HEK293 (cell line): Measurements from ENCODE around the gene MAML3.

Experiments used
- GLI4 ChIP-seq: fragments of 450-650 bp; formaldehyde crosslinking; IDR thresholded peaks from 2 replicates; pipeline ENCODE4 v1.5.1; 2016; ENCODE audit warnings: missing biosample characterization, missing genetic modification characterization
- GLIS1 ChIP-seq: fragments of 450-650 bp; formaldehyde crosslinking; IDR thresholded peaks from 2 replicates; pipeline ENCODE4 v1.5.1; 2016; ENCODE audit warnings: missing biosample characterization, missing genetic modification characterization
- REPIN1 ChIP-seq: fragments of 450-650 bp; formaldehyde crosslinking; IDR thresholded peaks from 2 replicates; pipeline ENCODE4 v1.5.1; 2017; ENCODE audit warnings: missing biosample characterization, missing genetic modification characterization, low read depth
- SP7 ChIP-seq: fragments of 450-650 bp; formaldehyde crosslinking; IDR thresholded peaks from 2 replicates; pipeline ENCODE4 v1.5.1; 2016; ENCODE audit warnings: missing biosample characterization, missing genetic modification characterization
- ZNF2 ChIP-seq: fragments of 450-650 bp; formaldehyde crosslinking; IDR thresholded peaks from 2 replicates; pipeline ENCODE4 v1.5.1; 2016; ENCODE audit warnings: missing biosample characterization, missing genetic modification characterization
- ZNF239 ChIP-seq: fragments of 450-650 bp; formaldehyde crosslinking; IDR thresholded peaks from 2 replicates; pipeline ENCODE4 v1.5.1; 2016; ENCODE audit warnings: missing biosample characterization, missing genetic modification characterization
- ZNF274 ChIP-seq, 2 experiments: fragments of 200-500 bp in 1 of 2; fragments of 450-650 bp in 1 of 2; sonication (Bioruptor generic) in 1 of 2; formaldehyde crosslinking in 1 of 2; IDR thresholded peaks; 2 replicates each; pipeline versions ENCODE4 v1.5.1 to v1.6.1; 2014 to 2016; ENCODE audit warnings: borderline replicate concordance in 1 of 2, inconsistent platforms in 1 of 2, low read length in 1 of 2, missing biosample characterization in 1 of 2, missing genetic modification characterization in 1 of 2
- ZNF529 ChIP-seq: fragments of 450-650 bp; formaldehyde crosslinking; IDR thresholded peaks from 2 replicates; pipeline ENCODE4 v1.5.1; 2017; ENCODE audit warnings: missing genetic modification characterization, missing biosample characterization; ENCODE audit not compliant: insufficient replicate concordance
- ZNF571 ChIP-seq: fragments of 450-650 bp; formaldehyde crosslinking; IDR thresholded peaks from 2 replicates; pipeline ENCODE4 v1.5.0; 2017; ENCODE audit warnings: missing biosample characterization, missing genetic modification characterization
- ZNF596 ChIP-seq: fragments of 450-650 bp; IDR thresholded peaks from 2 replicates; pipeline ENCODE4 v1.5.0; 2018; ENCODE audit warnings: missing biosample characterization, mild to moderate bottlenecking, missing genetic modification characterization, moderate library complexity
- ZNF623 ChIP-seq: fragments of 450-650 bp; formaldehyde crosslinking; IDR thresholded peaks from 2 replicates; pipeline ENCODE4 v1.5.1; 2016; ENCODE audit warnings: missing biosample characterization, missing genetic modification characterization
- ZNF707 ChIP-seq: fragments of 450-650 bp; formaldehyde crosslinking; IDR thresholded peaks from 2 replicates; pipeline ENCODE4 v1.5.1; 2016; ENCODE audit warnings: missing biosample characterization, missing genetic modification characterization
- ZNF776 ChIP-seq: fragments of 450-650 bp; formaldehyde crosslinking; IDR thresholded peaks from 2 replicates; pipeline ENCODE4 v1.5.0; 2017; ENCODE audit warnings: missing biosample characterization, missing genetic modification characterization, borderline replicate concordance
- TF ChIP-seq, protein P1 (sequence below): fragments of 450-650 bp; formaldehyde crosslinking; IDR thresholded peaks from 2 replicates; pipeline ENCODE4 v1.5.1; 2016; ENCODE audit warnings: missing biosample characterization, missing genetic modification characterization
- TF ChIP-seq, protein P2 (sequence below): IDR thresholded peaks from 2 replicates; pipeline ENCODE4 v1.6.1; 2011; ENCODE audit warnings: mild to moderate bottlenecking, low read depth, low read length, borderline replicate concordance
- TF ChIP-seq, protein P3 (sequence below): fragments of 450-650 bp; formaldehyde crosslinking; IDR thresholded peaks from 2 replicates; pipeline ENCODE4 v1.5.1; 2016; ENCODE audit warnings: missing biosample characterization, missing genetic modification characterization
- TF ChIP-seq, protein P4 (sequence below): fragments of 450-650 bp; formaldehyde crosslinking; IDR thresholded peaks from 2 replicates; pipeline ENCODE4 v1.5.1; 2016; ENCODE audit warnings: missing biosample characterization, missing genetic modification characterization
- TF ChIP-seq, protein P5 (sequence below): fragments of 450-650 bp; formaldehyde crosslinking; IDR thresholded peaks from 2 replicates; pipeline ENCODE4 v1.5.1; 2017; ENCODE audit warnings: missing biosample characterization, missing genetic modification characterization
- TF ChIP-seq, protein P6 (sequence below): fragments of 450-650 bp; formaldehyde crosslinking; IDR thresholded peaks from 2 replicates; pipeline ENCODE4 v1.5.1; 2016; ENCODE audit warnings: missing biosample characterization, missing genetic modification characterization, low read depth
- TF ChIP-seq, protein P7 (sequence below): fragments of 450-650 bp; formaldehyde crosslinking; IDR thresholded peaks from 2 replicates; pipeline ENCODE4 v1.5.1; 2016; ENCODE audit warnings: missing biosample characterization, missing genetic modification characterization, borderline replicate concordance

MAML3 gene

DNA sequence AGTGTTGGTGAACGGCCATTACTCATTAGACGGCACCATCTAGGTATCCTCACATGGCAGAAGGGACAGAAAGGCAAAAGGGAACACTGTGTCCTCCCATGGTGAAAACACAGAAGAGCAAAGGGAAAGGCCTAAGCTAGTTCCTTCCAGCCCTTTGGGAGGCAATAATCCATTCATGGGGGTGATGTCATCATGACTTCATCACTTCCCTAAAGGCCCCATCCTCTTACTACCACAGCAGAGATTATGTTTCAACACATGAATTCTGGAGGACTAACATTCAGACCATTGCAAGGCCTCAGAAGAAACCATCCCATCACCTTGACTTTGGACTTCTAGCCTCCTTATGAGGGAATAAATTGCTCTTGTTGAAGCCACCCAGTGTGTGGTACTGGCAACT, 250.1 kb downstream of the MAML3 start (continued):
- TF ChIP-seq, protein P1, sequence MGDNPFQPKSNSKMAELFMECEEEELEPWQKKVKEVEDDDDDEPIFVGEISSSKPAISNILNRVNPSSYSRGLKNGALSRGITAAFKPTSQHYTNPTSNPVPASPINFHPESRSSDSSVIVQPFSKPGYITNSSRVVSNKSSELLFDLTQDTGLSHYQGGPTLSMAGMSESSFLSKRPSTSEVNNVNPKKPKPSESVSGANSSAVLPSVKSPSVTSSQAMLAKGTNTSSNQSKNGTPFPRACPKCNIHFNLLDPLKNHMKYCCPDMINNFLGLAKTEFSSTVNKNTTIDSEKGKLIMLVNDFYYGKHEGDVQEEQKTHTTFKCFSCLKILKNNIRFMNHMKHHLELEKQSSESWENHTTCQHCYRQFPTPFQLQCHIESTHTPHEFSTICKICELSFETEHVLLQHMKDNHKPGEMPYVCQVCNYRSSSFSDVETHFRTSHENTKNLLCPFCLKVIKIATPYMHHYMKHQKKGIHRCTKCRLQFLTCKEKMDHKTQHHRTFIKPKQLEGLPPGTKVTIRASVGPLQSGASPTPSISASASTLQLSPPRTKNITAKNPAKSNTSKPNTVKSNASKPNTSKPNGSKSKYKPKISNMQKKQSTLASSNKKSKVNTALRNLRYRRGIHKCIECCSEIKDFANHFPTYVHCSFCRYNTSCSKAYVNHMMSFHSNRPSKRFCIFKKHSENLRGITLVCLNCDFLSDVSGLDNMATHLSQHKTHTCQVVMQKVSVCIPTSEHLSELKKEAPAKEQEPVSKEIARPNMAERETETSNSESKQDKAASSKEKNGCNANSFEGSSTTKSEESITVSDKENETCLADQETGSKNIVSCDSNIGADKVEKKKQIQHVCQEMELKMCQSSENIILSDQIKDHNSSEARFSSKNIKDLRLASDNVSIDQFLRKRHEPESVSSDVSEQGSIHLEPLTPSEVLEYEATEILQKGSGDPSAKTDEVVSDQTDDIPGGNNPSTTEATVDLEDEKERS (tag by site-specific recombination), result no peak
- no peak for TF ChIP-seq ZNF529 (tag by site-specific recombination)
- TF ChIP-seq, protein P2, sequence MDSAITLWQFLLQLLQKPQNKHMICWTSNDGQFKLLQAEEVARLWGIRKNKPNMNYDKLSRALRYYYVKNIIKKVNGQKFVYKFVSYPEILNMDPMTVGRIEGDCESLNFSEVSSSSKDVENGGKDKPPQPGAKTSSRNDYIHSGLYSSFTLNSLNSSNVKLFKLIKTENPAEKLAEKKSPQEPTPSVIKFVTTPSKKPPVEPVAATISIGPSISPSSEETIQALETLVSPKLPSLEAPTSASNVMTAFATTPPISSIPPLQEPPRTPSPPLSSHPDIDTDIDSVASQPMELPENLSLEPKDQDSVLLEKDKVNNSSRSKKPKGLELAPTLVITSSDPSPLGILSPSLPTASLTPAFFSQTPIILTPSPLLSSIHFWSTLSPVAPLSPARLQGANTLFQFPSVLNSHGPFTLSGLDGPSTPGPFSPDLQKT, result no peak
- TF ChIP-seq, protein P3, sequence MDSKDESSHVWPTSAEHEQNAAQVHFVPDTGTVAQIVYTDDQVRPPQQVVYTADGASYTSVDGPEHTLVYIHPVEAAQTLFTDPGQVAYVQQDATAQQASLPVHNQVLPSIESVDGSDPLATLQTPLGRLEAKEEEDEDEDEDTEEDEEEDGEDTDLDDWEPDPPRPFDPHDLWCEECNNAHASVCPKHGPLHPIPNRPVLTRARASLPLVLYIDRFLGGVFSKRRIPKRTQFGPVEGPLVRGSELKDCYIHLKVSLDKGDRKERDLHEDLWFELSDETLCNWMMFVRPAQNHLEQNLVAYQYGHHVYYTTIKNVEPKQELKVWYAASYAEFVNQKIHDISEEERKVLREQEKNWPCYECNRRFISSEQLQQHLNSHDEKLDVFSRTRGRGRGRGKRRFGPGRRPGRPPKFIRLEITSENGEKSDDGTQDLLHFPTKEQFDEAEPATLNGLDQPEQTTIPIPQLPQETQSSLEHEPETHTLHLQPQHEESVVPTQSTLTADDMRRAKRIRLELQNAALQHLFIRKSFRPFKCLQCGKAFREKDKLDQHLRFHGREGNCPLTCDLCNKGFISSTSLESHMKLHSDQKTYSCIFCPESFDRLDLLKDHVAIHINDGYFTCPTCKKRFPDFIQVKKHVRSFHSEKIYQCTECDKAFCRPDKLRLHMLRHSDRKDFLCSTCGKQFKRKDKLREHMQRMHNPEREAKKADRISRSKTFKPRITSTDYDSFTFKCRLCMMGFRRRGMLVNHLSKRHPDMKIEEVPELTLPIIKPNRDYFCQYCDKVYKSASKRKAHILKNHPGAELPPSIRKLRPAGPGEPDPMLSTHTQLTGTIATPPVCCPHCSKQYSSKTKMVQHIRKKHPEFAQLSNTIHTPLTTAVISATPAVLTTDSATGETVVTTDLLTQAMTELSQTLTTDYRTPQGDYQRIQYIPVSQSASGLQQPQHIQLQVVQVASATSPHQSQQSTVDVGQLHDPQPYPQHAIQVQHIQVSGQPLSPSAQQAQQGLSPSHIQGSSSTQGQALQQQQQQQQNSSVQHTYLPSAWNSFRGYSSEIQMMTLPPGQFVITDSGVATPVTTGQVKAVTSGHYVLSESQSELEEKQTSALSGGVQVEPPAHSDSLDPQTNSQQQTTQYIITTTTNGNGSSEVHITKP (tag by site-specific recombination), result peak; percentile 63
- TF ChIP-seq ZNF274 (IDR thresholded peaks at IDR 0.05; ENCODE audit: low read length), result no peak
- no peak for TF ChIP-seq ZNF274 (tag by site-specific recombination; IDR thresholded peaks at IDR 0.05; ENCODE audit: borderline replicate concordance)
- TF ChIP-seq REPIN1, result no peak
- TF ChIP-seq, protein P4, sequence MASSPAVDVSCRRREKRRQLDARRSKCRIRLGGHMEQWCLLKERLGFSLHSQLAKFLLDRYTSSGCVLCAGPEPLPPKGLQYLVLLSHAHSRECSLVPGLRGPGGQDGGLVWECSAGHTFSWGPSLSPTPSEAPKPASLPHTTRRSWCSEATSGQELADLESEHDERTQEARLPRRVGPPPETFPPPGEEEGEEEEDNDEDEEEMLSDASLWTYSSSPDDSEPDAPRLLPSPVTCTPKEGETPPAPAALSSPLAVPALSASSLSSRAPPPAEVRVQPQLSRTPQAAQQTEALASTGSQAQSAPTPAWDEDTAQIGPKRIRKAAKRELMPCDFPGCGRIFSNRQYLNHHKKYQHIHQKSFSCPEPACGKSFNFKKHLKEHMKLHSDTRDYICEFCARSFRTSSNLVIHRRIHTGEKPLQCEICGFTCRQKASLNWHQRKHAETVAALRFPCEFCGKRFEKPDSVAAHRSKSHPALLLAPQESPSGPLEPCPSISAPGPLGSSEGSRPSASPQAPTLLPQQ (tag by site-specific recombination), result peak; percentile 64; the same call in 1 of the 2 replicates
- TF ChIP-seq ZNF239 (tag by site-specific recombination), result no peak
- no peak for TF ChIP-seq ZNF596 (tag by site-specific recombination)
- TF ChIP-seq ZNF571 (tag by site-specific recombination), result no peak
- TF ChIP-seq SP7 (tag by site-specific recombination), result peak; percentile 72
- no peak for TF ChIP-seq GLI4 (tag by site-specific recombination)
- no peak for TF ChIP-seq ZNF707 (tag by site-specific recombination)
- no peak for TF ChIP-seq ZNF776 (tag by site-specific recombination)
- TF ChIP-seq, protein P5, sequence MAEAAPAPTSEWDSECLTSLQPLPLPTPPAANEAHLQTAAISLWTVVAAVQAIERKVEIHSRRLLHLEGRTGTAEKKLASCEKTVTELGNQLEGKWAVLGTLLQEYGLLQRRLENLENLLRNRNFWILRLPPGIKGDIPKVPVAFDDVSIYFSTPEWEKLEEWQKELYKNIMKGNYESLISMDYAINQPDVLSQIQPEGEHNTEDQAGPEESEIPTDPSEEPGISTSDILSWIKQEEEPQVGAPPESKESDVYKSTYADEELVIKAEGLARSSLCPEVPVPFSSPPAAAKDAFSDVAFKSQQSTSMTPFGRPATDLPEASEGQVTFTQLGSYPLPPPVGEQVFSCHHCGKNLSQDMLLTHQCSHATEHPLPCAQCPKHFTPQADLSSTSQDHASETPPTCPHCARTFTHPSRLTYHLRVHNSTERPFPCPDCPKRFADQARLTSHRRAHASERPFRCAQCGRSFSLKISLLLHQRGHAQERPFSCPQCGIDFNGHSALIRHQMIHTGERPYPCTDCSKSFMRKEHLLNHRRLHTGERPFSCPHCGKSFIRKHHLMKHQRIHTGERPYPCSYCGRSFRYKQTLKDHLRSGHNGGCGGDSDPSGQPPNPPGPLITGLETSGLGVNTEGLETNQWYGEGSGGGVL (tag by site-specific recombination), result no peak
- no peak for TF ChIP-seq ZNF2 (tag by site-specific recombination)
- TF ChIP-seq, protein P6, sequence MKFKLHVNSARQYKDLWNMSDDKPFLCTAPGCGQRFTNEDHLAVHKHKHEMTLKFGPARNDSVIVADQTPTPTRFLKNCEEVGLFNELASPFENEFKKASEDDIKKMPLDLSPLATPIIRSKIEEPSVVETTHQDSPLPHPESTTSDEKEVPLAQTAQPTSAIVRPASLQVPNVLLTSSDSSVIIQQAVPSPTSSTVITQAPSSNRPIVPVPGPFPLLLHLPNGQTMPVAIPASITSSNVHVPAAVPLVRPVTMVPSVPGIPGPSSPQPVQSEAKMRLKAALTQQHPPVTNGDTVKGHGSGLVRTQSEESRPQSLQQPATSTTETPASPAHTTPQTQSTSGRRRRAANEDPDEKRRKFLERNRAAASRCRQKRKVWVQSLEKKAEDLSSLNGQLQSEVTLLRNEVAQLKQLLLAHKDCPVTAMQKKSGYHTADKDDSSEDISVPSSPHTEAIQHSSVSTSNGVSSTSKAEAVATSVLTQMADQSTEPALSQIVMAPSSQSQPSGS, result peak; percentile 95
- peak; percentile 46; the same call in 1 of the 2 replicates for TF ChIP-seq GLIS1 (tag by site-specific recombination)
- TF ChIP-seq, protein P7, sequence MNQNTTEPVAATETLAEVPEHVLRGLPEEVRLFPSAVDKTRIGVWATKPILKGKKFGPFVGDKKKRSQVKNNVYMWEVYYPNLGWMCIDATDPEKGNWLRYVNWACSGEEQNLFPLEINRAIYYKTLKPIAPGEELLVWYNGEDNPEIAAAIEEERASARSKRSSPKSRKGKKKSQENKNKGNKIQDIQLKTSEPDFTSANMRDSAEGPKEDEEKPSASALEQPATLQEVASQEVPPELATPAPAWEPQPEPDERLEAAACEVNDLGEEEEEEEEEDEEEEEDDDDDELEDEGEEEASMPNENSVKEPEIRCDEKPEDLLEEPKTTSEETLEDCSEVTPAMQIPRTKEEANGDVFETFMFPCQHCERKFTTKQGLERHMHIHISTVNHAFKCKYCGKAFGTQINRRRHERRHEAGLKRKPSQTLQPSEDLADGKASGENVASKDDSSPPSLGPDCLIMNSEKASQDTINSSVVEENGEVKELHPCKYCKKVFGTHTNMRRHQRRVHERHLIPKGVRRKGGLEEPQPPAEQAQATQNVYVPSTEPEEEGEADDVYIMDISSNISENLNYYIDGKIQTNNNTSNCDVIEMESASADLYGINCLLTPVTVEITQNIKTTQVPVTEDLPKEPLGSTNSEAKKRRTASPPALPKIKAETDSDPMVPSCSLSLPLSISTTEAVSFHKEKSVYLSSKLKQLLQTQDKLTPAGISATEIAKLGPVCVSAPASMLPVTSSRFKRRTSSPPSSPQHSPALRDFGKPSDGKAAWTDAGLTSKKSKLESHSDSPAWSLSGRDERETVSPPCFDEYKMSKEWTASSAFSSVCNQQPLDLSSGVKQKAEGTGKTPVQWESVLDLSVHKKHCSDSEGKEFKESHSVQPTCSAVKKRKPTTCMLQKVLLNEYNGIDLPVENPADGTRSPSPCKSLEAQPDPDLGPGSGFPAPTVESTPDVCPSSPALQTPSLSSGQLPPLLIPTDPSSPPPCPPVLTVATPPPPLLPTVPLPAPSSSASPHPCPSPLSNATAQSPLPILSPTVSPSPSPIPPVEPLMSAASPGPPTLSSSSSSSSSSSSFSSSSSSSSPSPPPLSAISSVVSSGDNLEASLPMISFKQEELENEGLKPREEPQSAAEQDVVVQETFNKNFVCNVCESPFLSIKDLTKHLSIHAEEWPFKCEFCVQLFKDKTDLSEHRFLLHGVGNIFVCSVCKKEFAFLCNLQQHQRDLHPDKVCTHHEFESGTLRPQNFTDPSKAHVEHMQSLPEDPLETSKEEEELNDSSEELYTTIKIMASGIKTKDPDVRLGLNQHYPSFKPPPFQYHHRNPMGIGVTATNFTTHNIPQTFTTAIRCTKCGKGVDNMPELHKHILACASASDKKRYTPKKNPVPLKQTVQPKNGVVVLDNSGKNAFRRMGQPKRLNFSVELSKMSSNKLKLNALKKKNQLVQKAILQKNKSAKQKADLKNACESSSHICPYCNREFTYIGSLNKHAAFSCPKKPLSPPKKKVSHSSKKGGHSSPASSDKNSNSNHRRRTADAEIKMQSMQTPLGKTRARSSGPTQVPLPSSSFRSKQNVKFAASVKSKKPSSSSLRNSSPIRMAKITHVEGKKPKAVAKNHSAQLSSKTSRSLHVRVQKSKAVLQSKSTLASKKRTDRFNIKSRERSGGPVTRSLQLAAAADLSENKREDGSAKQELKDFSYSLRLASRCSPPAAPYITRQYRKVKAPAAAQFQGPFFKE (tag by site-specific recombination), result no peak
- no peak for TF ChIP-seq ZNF623 (tag by site-specific recombination)
